Stomach (tissue), 9 donors: ENCODE data around the gene PHF20. TPM values are rescaled to one million over a fixed set of nuclear protein-coding genes. Genes with fewer than 3 reads are reported as not detected.
"Not testable (repeated sequence)": the region's sequence is repeated elsewhere in the genome, so short reads cannot be mapped to it uniquely, and the experiment has no call there.

Source experiments
- DNase-seq, 2 donors: peaks; one replicate each; pipeline versions ENCODE4 v3.0.0 to v3.0.0-alpha.2; 2013 to 2019
- H3K27ac ChIP-seq, 5 donors: fragments of 200-600 bp in 4 of 5; sonication (generic) in 4 of 5; one replicate each; pipeline ENCODE4 v1.5.1; 2013 to 2019; ENCODE audit warnings: mild to moderate bottlenecking in 1 of 5, moderate library complexity in 1 of 5
- H3K27me3 ChIP-seq, 3 donors: fragments of 200-600 bp; sonication (generic); one replicate each; pipeline ENCODE4 v1.5.1; 2017 to 2019; ENCODE audit warnings: mixed run types in 1 of 3
- H3K36me3 ChIP-seq, 4 donors: fragments of 200-600 bp; sonication (generic); 1 replicate in 3 of 4; 2 replicates in 1 of 4; pipeline ENCODE4 v1.5.1; 2016 to 2019
- H3K4me1 ChIP-seq, 4 donors: fragments of 200-600 bp; sonication (generic); one replicate each; pipeline ENCODE4 v1.5.1; 2016 to 2019
- H3K4me3 ChIP-seq, 4 donors: fragments of 200-600 bp; sonication (generic) in 3 of 4; one replicate each; pipeline ENCODE4 v1.5.1; 2016 to 2019; ENCODE audit warnings: mild to moderate bottlenecking in 1 of 4
- H3K9me3 ChIP-seq, 4 donors: fragments of 200-600 bp; sonication (generic); one replicate each; pipeline ENCODE4 v1.5.1; 2016 to 2019
- CTCF ChIP-seq, 7 experiments: fragments of 450-650 bp in 4 of 7; fragments of 200-600 bp in 3 of 7; sonication (generic) in 3 of 7; IDR thresholded peaks; one replicate each; pipeline ENCODE4 v1.5.1; 2016 to 2019; ENCODE audit warnings: antibody characterized with exemption in 7 of 7, control low read depth in 2 of 7, mild to moderate bottlenecking in 1 of 7
- EP300 ChIP-seq: sonication (generic); formaldehyde crosslinking; IDR thresholded peaks from one replicate; pipeline ENCODE4 v1.6.1; 2017; ENCODE audit warnings: antibody characterized with exemption
- POLR2A ChIP-seq, 4 donors: fragments of 450-650 bp; IDR thresholded peaks; one replicate each; pipeline ENCODE4 v1.6.1; 2016; ENCODE audit warnings: antibody characterized with exemption in 4 of 4, control low read depth in 2 of 4, mild to moderate bottlenecking in 1 of 4, moderate library complexity in 1 of 4
- POLR2AphosphoS5 ChIP-seq, 3 donors: sonication (generic); formaldehyde crosslinking; IDR thresholded peaks; one replicate each; pipeline ENCODE4 v1.6.1; 2016; ENCODE audit warnings: antibody characterized with exemption in 3 of 3
- WGBS, 5 donors: extraction: QIAGEN DNeasy Blood & Tissue Kit in 3 of 5; methylation state at CpG; one replicate each; pipeline versions ENCODE4 v1.1.5 to v1.1.7; 2013 to 2018; 5-methylcytosine and 5-hydroxymethylcytosine counted together
- intact Hi-C: fragments of 100-400 bp; cut with DNase I; formaldehyde crosslinking; loops from one replicate; pipeline ENCODE4 v1.15.1; 2023; ENCODE audit warnings: low total_unique reads
- polyA plus RNA-seq, 3 donors: library from polyadenylated mRNA; stranded (reverse); fragments of 200-250 nt; gene quantifications; one replicate each; pipeline ENCODE4 v1.2.3, GENCODE V29; 2013
- total RNA-seq, 5 donors: library from RNA; depleted of rRNA; stranded (reverse); fragments of >200 nt; gene quantifications; one replicate each; pipeline versions ENCODE4 v1.1.0 to v1.2.3, GENCODE V29; 2014 to 2016
- donor health status: healthy with polysubstance abuse.
- donor health status: Bipolar disorder and iron deficiency.
- donor health status: healthy.

Gene PHF20
- total and polyA plus RNA-seq, 8 donors, result 18.3 to 135 (median 31.5) TPM

- WGBS, 5 donors, result 76 to 91% (median 84%) methylated on average over 3 of the region's 3 CpGs
- Histone ChIP-seq H3K27me3 (no peaks in the 10 kb centered on the region), H3K27ac (no peak overlapping the region), H3K9me3 (no peaks in the 10 kb centered on the region), H3K4me3 (no peak overlapping the region), H3K36me3 (no peaks in the 10 kb centered on the region), H3K4me1 (peaks cover 0 to 5% (median 3%) of the 10 kb centered on the region in 4 donors)
- intact Hi-C loops, result no loop called here
- DNase-seq, result no peak
- TF ChIP-seq EP300, result no peak
- no peak for TF ChIP-seq CTCF (IDR thresholded peaks at IDR 0.05)
- TF ChIP-seq POLR2AphosphoS5 (IDR thresholded peaks at IDR 0.05), result no peak
- TF ChIP-seq POLR2A (IDR thresholded peaks at IDR 0.05), result no peak
These were observed 9.4 kb upstream of the PHF20 start for GRCh38 chr20:35762461-35762860.

- intact Hi-C loops, H3K27me3 ChIP-seq, H3K36me3 ChIP-seq, H3K4me3 ChIP-seq, DNase-seq, H3K9me3 ChIP-seq: not testable (repeated sequence)
- Histone ChIP-seq H3K27ac (peak overlapping the region in 1 of 5 donors; percentile 17), H3K4me1 (peaks cover 15 to 28% (median 26%) of the 10 kb centered on the region in 4 donors)
- 71 to 95% (median 82%) methylated on average over 2 of the region's 2 CpGs for WGBS, 5 donors
These were observed 6.9 kb upstream of the PHF20 start for GRCh38 chr20:35764936-35765335.

- Histone ChIP-seq H3K9me3 (no peaks in the 10 kb centered on the region), H3K4me1 (peaks cover 26 to 40% (median 38%) of the 10 kb centered on the region in 4 donors), H3K36me3 (no peaks in the 10 kb centered on the region), H3K4me3 (no peak overlapping the region), H3K27ac (peak overlapping the region in 4 of 5 donors; percentile 95 to 97 (median 96)), H3K27me3 (no peaks in the 10 kb centered on the region)
- intact Hi-C loops, result no loop called here
- no peak for DNase-seq
- TF ChIP-seq POLR2AphosphoS5 (IDR thresholded peaks at IDR 0.05), result no peak
- no peak for TF ChIP-seq EP300
- no peak for TF ChIP-seq CTCF (IDR thresholded peaks at IDR 0.05)
- no peak for TF ChIP-seq POLR2A (IDR thresholded peaks at IDR 0.05)
- WGBS, 5 donors, result 65 to 78% (median 70%) methylated on average over 4 of the region's 4 CpGs
These were observed 5.0 kb upstream of the PHF20 start for GRCh38 chr20:35766843-35767242.

GRCh38 chr20:35767683-35768481, 3.9 kb upstream of the PHF20 start:
- TF ChIP-seq POLR2A (IDR thresholded peaks at IDR 0.05) (no peak), POLR2AphosphoS5 (IDR thresholded peaks at IDR 0.05) (peak; percentile 51 to 64 (median 53))
- intact Hi-C loops, result no loop called here
- Histone ChIP-seq H3K9me3 (no peaks in the 10 kb centered on the region), H3K4me1 (peaks cover 31 to 45% (median 42%) of the 10 kb centered on the region in 4 donors), H3K27me3 (no peaks in the 10 kb centered on the region), H3K27ac (peak overlapping the region; percentile 32 to 97 (median 95)), H3K36me3 (no peaks in the 10 kb centered on the region), H3K4me3 (no peak overlapping the region)
- DNase-seq, result peak; percentile 61 to 77
- 36 to 52% (median 44%) methylated on average over 12 of the region's 12 CpGs for WGBS, 5 donors

GRCh38 chr20:35768731-35769664, 2.8 kb upstream of the PHF20 start:
- Histone ChIP-seq H3K27me3 (no peaks in the 10 kb centered on the region), H3K4me1 (peaks cover 43 to 56% (median 52%) of the 10 kb centered on the region in 4 donors), H3K36me3 (peaks cover 0 to under 1% (median under 1%) of the 10 kb centered on the region in 4 donors), H3K27ac (peak overlapping the region; percentile 70 to 97 (median 95)), H3K9me3 (no peaks in the 10 kb centered on the region), H3K4me3 (no peak overlapping the region)
- peak; percentile 85 to 88 for DNase-seq
- 50 to 64% (median 58%) methylated on average over 5 of the region's 5 CpGs for WGBS, 5 donors
- no peak for TF ChIP-seq CTCF (IDR thresholded peaks at IDR 0.05)
- TF ChIP-seq POLR2AphosphoS5 (IDR thresholded peaks at IDR 0.05), result peak; percentile 82 to 93 (median 91)
- no peak for TF ChIP-seq POLR2A (IDR thresholded peaks at IDR 0.05)
- TF ChIP-seq EP300, result no peak
- intact Hi-C loops, result no loop called here
